Mucosa of rectum (tissue), 2 donors: Measurements from ENCODE around the gene RNF38.
"Not testable (repeated sequence)": the region's sequence is repeated elsewhere in the genome, so short reads cannot be mapped to it uniquely, and the experiment has no call there.

Experiments used
- H3K27ac ChIP-seq, 2 donors: one replicate each; pipeline ENCODE4 v1.7.0; 2013; ENCODE audit warnings: inconsistent platforms in 2 of 2, low read depth in 2 of 2, low read length in 2 of 2
- H3K27me3 ChIP-seq, 2 donors: one replicate each; pipeline ENCODE4 v1.7.0; 2013; ENCODE audit warnings: low read length in 2 of 2; ENCODE audit not compliant: control insufficient read depth in 2 of 2, insufficient read depth in 2 of 2
- H3K36me3 ChIP-seq, 2 donors: one replicate each; pipeline ENCODE4 v1.7.0; 2013; ENCODE audit warnings: low read length in 2 of 2; ENCODE audit not compliant: control insufficient read depth in 2 of 2, insufficient read depth in 2 of 2
- H3K4me1 ChIP-seq, 2 donors: one replicate each; pipeline ENCODE4 v1.7.0; 2013; ENCODE audit warnings: low read length in 2 of 2, mild to moderate bottlenecking in 1 of 2; ENCODE audit not compliant: control insufficient read depth in 2 of 2, insufficient read depth in 2 of 2
- H3K4me3 ChIP-seq, 2 donors: one replicate each; pipeline ENCODE4 v1.7.0; 2013; ENCODE audit warnings: low read length in 2 of 2
- H3K9ac ChIP-seq, 2 donors: one replicate each; pipeline ENCODE4 v1.7.0; 2013; ENCODE audit warnings: low read length in 2 of 2, low read depth in 1 of 2, mild to moderate bottlenecking in 1 of 2
- H3K9me3 ChIP-seq, 2 donors: one replicate each; pipeline ENCODE4 v1.7.0; 2013; ENCODE audit warnings: low read length in 2 of 2; ENCODE audit not compliant: control insufficient read depth in 2 of 2
- donor health status: healthy.
- donor health status: Normal muscosa, but diverticular disease.

Gene RNF38

GRCh38 chr9:36337865-36338264 lies 62.2 kb downstream of the RNF38 start:
- Histone ChIP-seq H3K9ac (no peak overlapping the region), H3K36me3 (peaks cover 38 to 46% of the 10 kb centered on the region in 2 donors), H3K4me1 (no peaks in the 10 kb centered on the region), H3K9me3 (no peaks in the 10 kb centered on the region), H3K27me3 (no peaks in the 10 kb centered on the region), H3K27ac (no peak overlapping the region), H3K4me3 (no peak overlapping the region)

GRCh38 chr9:36337002-36337401 lies 63.1 kb downstream of the RNF38 start:
- Histone ChIP-seq H3K27me3 (no peaks in the 10 kb centered on the region), H3K4me3 (no peak overlapping the region), H3K4me1 (no peaks in the 10 kb centered on the region), H3K9me3 (no peaks in the 10 kb centered on the region), H3K9ac (no peak overlapping the region), H3K36me3 (peaks cover 36 to 41% of the 10 kb centered on the region in 2 donors), H3K27ac (no peak overlapping the region)

GRCh38 chr9:36336131-36336907 lies 63.8 kb downstream of the RNF38 start:
- Histone ChIP-seq H3K36me3 (peaks cover 34 to 36% of the 10 kb centered on the region in 2 donors), H3K9ac (no peak overlapping the region), H3K4me1 (no peaks in the 10 kb centered on the region), H3K9me3 (no peaks in the 10 kb centered on the region), H3K27ac (no peak overlapping the region), H3K27me3 (no peaks in the 10 kb centered on the region), H3K4me3 (no peak overlapping the region)

- Histone ChIP-seq H3K9me3 (no peaks in the 10 kb centered on the region), H3K4me1 (peaks cover 4 to 12% of the 10 kb centered on the region in 2 donors), H3K27me3 (no peaks in the 10 kb centered on the region), H3K4me3 (no peak overlapping the region), H3K27ac (no peak overlapping the region), H3K9ac (no peak overlapping the region), H3K36me3 (peaks cover 1 to 6% of the 10 kb centered on the region in 2 donors)
These were observed 68.1 kb downstream of the RNF38 start for GRCh38 chr9:36332006-36332405.

GRCh38 chr9:36328798-36329411 lies 71.2 kb downstream of the RNF38 start:
- Histone ChIP-seq H3K4me1 (peaks cover 4 to 12% of the 10 kb centered on the region in 2 donors), H3K27me3 (no peaks in the 10 kb centered on the region), H3K4me3 (peak overlapping the region in 1 of 2 donors; percentile 49), H3K9me3 (no peaks in the 10 kb centered on the region), H3K36me3 (no peaks in the 10 kb centered on the region), H3K9ac (no peak overlapping the region), H3K27ac (no peak overlapping the region)

- H3K4me3 ChIP-seq, result no peak overlapping the region
- H3K27ac ChIP-seq, result no peak overlapping the region
- no peaks in the 10 kb centered on the region for H3K36me3 ChIP-seq
- H3K9ac ChIP-seq, result no peak overlapping the region
- H3K27me3 ChIP-seq, result no peaks in the 10 kb centered on the region
- H3K4me1 ChIP-seq, result peaks cover 10 to 18% of the 10 kb centered on the region in 2 donors
- H3K9me3 ChIP-seq, result no peaks in the 10 kb centered on the region
These were observed 74.8 kb downstream of the RNF38 start for GRCh38 chr9:36325081-36325828.

GRCh38 chr9:36323926-36324325 lies 76.1 kb downstream of the RNF38 start:
- Histone ChIP-seq H3K27ac (no peak overlapping the region), H3K4me3 (no peak overlapping the region), H3K36me3 (no peaks in the 10 kb centered on the region), H3K27me3 (no peaks in the 10 kb centered on the region), H3K4me1 (peaks cover 16 to 29% of the 10 kb centered on the region in 2 donors), H3K9ac (no peak overlapping the region), H3K9me3 (no peaks in the 10 kb centered on the region)

- no peak overlapping the region for H3K4me3 ChIP-seq
- H3K27me3 ChIP-seq, result no peaks in the 10 kb centered on the region
- no peak overlapping the region for H3K27ac ChIP-seq
- H3K36me3 ChIP-seq, result no peaks in the 10 kb centered on the region
- no peak overlapping the region for H3K9ac ChIP-seq
- H3K4me1 ChIP-seq, result peaks cover 25 to 32% of the 10 kb centered on the region in 2 donors
- no peaks in the 10 kb centered on the region for H3K9me3 ChIP-seq
These were observed 77.6 kb downstream of the RNF38 start for GRCh38 chr9:36322462-36322861.

GRCh38 chr9:36321903-36322302 lies 78.2 kb downstream of the RNF38 start:
- H3K4me3 ChIP-seq, H3K9me3 ChIP-seq, H3K36me3 ChIP-seq, H3K27ac ChIP-seq, H3K9ac ChIP-seq, H3K27me3 ChIP-seq: not testable (repeated sequence)
- peaks cover 27 to 36% of the 10 kb centered on the region in 2 donors for H3K4me1 ChIP-seq

- Histone ChIP-seq H3K27ac (peak overlapping the region; percentile 87 to 92), H3K9me3 (no peaks in the 10 kb centered on the region)
These were observed 79.6 kb downstream of the RNF38 start for GRCh38 chr9:36320466-36320865.

More at GRCh38 chr9:36320466-36320865, 79.6 kb downstream of the RNF38 start:
- H3K36me3 ChIP-seq, result no peaks in the 10 kb centered on the region
- peak overlapping the region in 1 of 2 donors; percentile 13 for H3K9ac ChIP-seq
- H3K27me3 ChIP-seq, result no peaks in the 10 kb centered on the region
- no peak overlapping the region for H3K4me3 ChIP-seq
- peaks cover 32 to 41% of the 10 kb centered on the region in 2 donors for H3K4me1 ChIP-seq
